CD14-positive monocyte (primary cell): ENCODE results near the gene IRF2. TPM values are rescaled to one million over a fixed set of nuclear protein-coding genes. Genes with fewer than 3 reads are reported as not detected.

ENCODE experiments used
- DNase-seq, 3 donors: peaks; one replicate each; pipeline ENCODE4 v3.0.0-alpha.2; 2011 to 2022
- H2AFZ ChIP-seq: 2 replicates; pipeline ENCODE4 v1.6.0; 2012; ENCODE audit warnings: mild to moderate bottlenecking, low read depth, low read length, inconsistent platforms; ENCODE audit not compliant: insufficient read depth, poor library complexity, severe bottlenecking
- H3K27ac ChIP-seq, 2 donors: 1 replicate in 1 of 2; 2 replicates in 1 of 2; pipeline ENCODE4 v1.5.1; 2012 to 2013; ENCODE audit warnings: low read length in 2 of 2, control low read depth in 1 of 2, inconsistent platforms in 1 of 2, low read depth in 1 of 2, mild to moderate bottlenecking in 1 of 2
- H3K27me3 ChIP-seq, 2 donors: one replicate each; pipeline versions ENCODE4 v1.6.0 to v1.6.1; 2011 to 2013; ENCODE audit warnings: low read length in 2 of 2; ENCODE audit not compliant: control insufficient read depth in 2 of 2, insufficient read depth in 2 of 2
- H3K36me3 ChIP-seq, 2 donors: replicated peaks in 1 of 2; 1 replicate in 1 of 2; 2 replicates in 1 of 2; pipeline versions ENCODE4 v1.5.1 to v1.6.1; 2012 to 2013; ENCODE audit warnings: low read length in 2 of 2, control low read depth in 1 of 2, inconsistent platforms in 1 of 2, mild to moderate bottlenecking in 1 of 2; ENCODE audit not compliant: insufficient read depth in 2 of 2, control insufficient read depth in 1 of 2
- H3K4me1 ChIP-seq, 2 donors: 1 replicate in 1 of 2; 2 replicates in 1 of 2; pipeline versions ENCODE4 v1.5.1 to v1.6.1; 2012 to 2013; ENCODE audit warnings: low read length in 2 of 2, control low read depth in 1 of 2, inconsistent platforms in 1 of 2, mild to moderate bottlenecking in 1 of 2, moderate library complexity in 1 of 2; ENCODE audit not compliant: insufficient read depth in 2 of 2, control insufficient read depth in 1 of 2
- H3K4me2 ChIP-seq: replicated peaks from 2 replicates; pipeline ENCODE3; 2012; ENCODE audit warnings: low read length, moderate library complexity, mild to moderate bottlenecking; ENCODE audit not compliant: poor library complexity, severe bottlenecking; ENCODE audit errors: extremely low read depth
- H3K4me3 ChIP-seq, 3 experiments: fragments of 200-600 bp in 1 of 3; sonication (generic) in 1 of 3; replicated peaks in 1 of 3; 1 replicate in 2 of 3; 2 replicates in 1 of 3; pipeline ENCODE4 v1.5.1; 2011 to 2013; ENCODE audit warnings: low read length in 3 of 3, mild to moderate bottlenecking in 3 of 3, control low read depth in 2 of 3, low read depth in 2 of 3, inconsistent platforms in 1 of 3, moderate library complexity in 1 of 3
- H3K79me2 ChIP-seq: 2 replicates; pipeline ENCODE4 v1.6.0; 2012; ENCODE audit warnings: mild to moderate bottlenecking, control low read depth, inconsistent platforms, low read length, moderate library complexity; ENCODE audit not compliant: insufficient read depth
- H3K9ac ChIP-seq: 2 replicates; pipeline ENCODE4 v1.6.0; 2017; ENCODE audit warnings: low read length, mild to moderate bottlenecking; ENCODE audit not compliant: insufficient read depth, poor library complexity, severe bottlenecking
- H3K9me3 ChIP-seq, 2 donors: replicated peaks in 1 of 2; 1 replicate in 1 of 2; 2 replicates in 1 of 2; pipeline versions ENCODE4 v1.5.1 to v1.6.1; 2012 to 2013; ENCODE audit warnings: low read length in 2 of 2, control low read depth in 1 of 2; ENCODE audit not compliant: control insufficient read depth in 1 of 2, insufficient read depth in 1 of 2
- H4K20me1 ChIP-seq: 2 replicates; pipeline ENCODE4 v1.6.0; 2012; ENCODE audit warnings: mild to moderate bottlenecking, low read length, control low read depth, moderate library complexity; ENCODE audit not compliant: insufficient read depth
- H3K27ac Mint-ChIP-seq, 7 donors: one replicate each; pipeline ENCODE4 v1.8.0; 2020; ENCODE audit warnings: mild to moderate bottlenecking in 7 of 7, mixed read lengths in 7 of 7, moderate library complexity in 6 of 7, inconsistent platforms in 2 of 7
- H3K27me3 Mint-ChIP-seq, 3 donors: one replicate each; pipeline ENCODE4 v1.8.0; 2021 to 2022; ENCODE audit warnings: low read depth in 3 of 3, mild to moderate bottlenecking in 3 of 3, mixed read lengths in 3 of 3, moderate library complexity in 3 of 3, inconsistent platforms in 1 of 3
- H3K36me3 Mint-ChIP-seq, 2 donors: one replicate each; pipeline ENCODE4 v1.8.0; 2020; ENCODE audit warnings: mixed read lengths in 2 of 2, inconsistent platforms in 1 of 2, mild to moderate bottlenecking in 1 of 2
- H3K4me1 Mint-ChIP-seq: one replicate; pipeline ENCODE4 v1.8.0; 2020; ENCODE audit warnings: mild to moderate bottlenecking, mixed read lengths
- H3K4me3 Mint-ChIP-seq, 2 donors: one replicate each; pipeline ENCODE4 v1.8.0; 2020; ENCODE audit warnings: mild to moderate bottlenecking in 2 of 2, mixed read lengths in 2 of 2, moderate library complexity in 1 of 2
- H3K9me3 Mint-ChIP-seq, 7 donors: one replicate each; pipeline ENCODE4 v1.8.0; 2020 to 2022; ENCODE audit warnings: mixed read lengths in 7 of 7, mild to moderate bottlenecking in 6 of 7, moderate library complexity in 6 of 7, inconsistent platforms in 2 of 7
- CTCF ChIP-seq: fragments of 200-600 bp; IDR thresholded peaks from one replicate; pipeline ENCODE4 v1.8.0; 2022; ENCODE audit warnings: antibody characterized with exemption, mild to moderate bottlenecking
- WGBS: methylation state at CpG from one replicate; pipeline ENCODE4 v1.1.5; 2013; ENCODE audit warnings: missing lambda C conversion rate; ENCODE audit not compliant: insufficient coverage; 5-methylcytosine and 5-hydroxymethylcytosine counted together
- intact Hi-C, 2 donors: fragments of 100-400 bp; cut with micrococcal nuclease; formaldehyde crosslinking; loops; one replicate each; pipeline versions ENCODE4 v1.15.0 to v1.15.1; 2023
- polyA plus RNA-seq, 3 donors: library from polyadenylated mRNA; depleted of rRNA in 1 of 3; unstranded in 2 of 3; stranded (reverse) in 1 of 3; fragments of 300-500 nt in 2 of 3; fragments of >200 nt in 1 of 3; fragmentation: Illumina TruSeq in 2 of 3; gene quantifications; 1 replicate in 2 of 3; 2 replicates in 1 of 3; pipeline ENCODE4 v1.2.3, GENCODE V29; 2012 to 2021
- small RNA-seq: library from RNA; depleted of rRNA; stranded (forward); fragments of <200 nt; gene quantifications from one replicate; pipeline ENCODE3, GENCODE V24; 2012; ENCODE audit warnings: low read depth; ENCODE audit not compliant: insufficient read length

Gene IRF2
- polyA plus RNA-seq, 3 donors, result 51.3 to 76.8 (median 56.1) TPM

GRCh38 chr4:184337907-184338306 is 136.4 kb downstream of the IRF2 start:
- Mint-ChIP-seq H3K9me3 (peaks cover 0 to 9% (median 3%) of the 10 kb centered on the region in 7 donors), H3K27me3 (peaks cover 0 to 6% (median 0%) of the 10 kb centered on the region in 3 donors), H3K4me1 (peaks cover 45% of the 10 kb centered on the region), H3K36me3 (peaks cover 0 to 3% of the 10 kb centered on the region in 2 donors), H3K27ac (no peak overlapping the region), H3K4me3 (no peak overlapping the region)
- no peak for DNase-seq
- Histone ChIP-seq H4K20me1 (no peaks in the 10 kb centered on the region), H3K36me3 (no peaks in the 10 kb centered on the region), H2AFZ (no peak overlapping the region), H3K27ac (no peak overlapping the region), H3K4me1 (peaks cover 30 to 42% of the 10 kb centered on the region in 2 donors), H3K79me2 (no peaks in the 10 kb centered on the region), H3K4me3 (no peak overlapping the region), H3K9ac (no peak overlapping the region), H3K9me3 (peaks cover 4 to 9% of the 10 kb centered on the region in 2 donors), H3K4me2 (no peak overlapping the region), H3K27me3 (no peaks in the 10 kb centered on the region)
- no peak for TF ChIP-seq CTCF
- intact Hi-C loops, result no loop called here
- no CpG with 5 or more reads among the region's 1 CpG for WGBS

Small RNA genes lying within 50 kb of the gene (small RNA-seq; reads per million reads assigned to genes)
- gene RF00152, result not detected

Other genes with a start within 250 kb of the IRF2 start
- gene CASP3, start 174.9 kb upstream of the IRF2 start, polyA plus RNA-seq, result 10 to 100 TPM in 2 of 3 donors, 1 to 10 TPM in 1; 6.7 to 11.3 (median 11.1) TPM
- 10 to 100 TPM in 1 of 3 donors, 1 to 10 TPM in 2; 7.0 to 10.5 (median 10.0) TPM for gene PRIMPOL, start 175.2 kb upstream of the IRF2 start, polyA plus RNA-seq